H9 (cell line): ENCODE results near the gene NCEH1. TPM values are rescaled to one million over a fixed set of nuclear protein-coding genes. Genes with fewer than 3 reads are reported as not detected.

Experiments
- DNase-seq: peaks from one replicate; pipeline ENCODE4 v3.0.0-alpha.2; 2017
- H2AFZ ChIP-seq: one replicate; pipeline ENCODE4 v1.6.1; 2013; ENCODE audit warnings: mild to moderate bottlenecking, low read length, control low read depth, moderate library complexity
- H2AK5ac ChIP-seq: 2 replicates; pipeline ENCODE4 v1.6.1; 2013; ENCODE audit warnings: low read length, control low read depth, mixed read lengths; ENCODE audit not compliant: insufficient read length
- H2BK120ac ChIP-seq: one replicate; pipeline ENCODE4 v1.6.1; 2013; ENCODE audit warnings: low read depth, mild to moderate bottlenecking, low read length, control low read depth, inconsistent platforms; ENCODE audit not compliant: poor library complexity, severe bottlenecking
- H2BK12ac ChIP-seq: 2 replicates; pipeline ENCODE4 v1.6.1; 2013; ENCODE audit warnings: low read length, control low read depth, mixed read lengths, low read depth; ENCODE audit not compliant: insufficient read length
- H2BK15ac ChIP-seq: 2 replicates; pipeline ENCODE4 v1.6.1; 2013; ENCODE audit warnings: low read depth, low read length, control low read depth
- H2BK20ac ChIP-seq: one replicate; pipeline ENCODE4 v1.6.1; 2013; ENCODE audit warnings: low read depth, mild to moderate bottlenecking, low read length, control low read depth, inconsistent platforms; ENCODE audit not compliant: poor library complexity, severe bottlenecking
- H2BK5ac ChIP-seq: 2 replicates; pipeline ENCODE4 v1.6.1; 2013; ENCODE audit warnings: low read length, control low read depth, mixed read lengths; ENCODE audit not compliant: insufficient read length
- H3K14ac ChIP-seq: 2 replicates; pipeline ENCODE4 v1.6.1; 2013; ENCODE audit warnings: low read length, control low read depth; ENCODE audit not compliant: insufficient read depth
- H3K18ac ChIP-seq: 2 replicates; pipeline ENCODE4 v1.6.1; 2013; ENCODE audit warnings: low read depth, mild to moderate bottlenecking, mixed read lengths, low read length, control low read depth; ENCODE audit not compliant: insufficient read length
- H3K23ac ChIP-seq: 2 replicates; pipeline ENCODE4 v1.6.1; 2013; ENCODE audit warnings: low read length, control low read depth, mixed read lengths, low read depth; ENCODE audit not compliant: insufficient read length
- H3K23me2 ChIP-seq: 2 replicates; pipeline ENCODE4 v1.6.1; 2013; ENCODE audit warnings: low read depth, mild to moderate bottlenecking, mixed read lengths, low read length, control low read depth; ENCODE audit not compliant: insufficient read length, poor library complexity, severe bottlenecking
- H3K27ac ChIP-seq: 2 replicates; pipeline ENCODE4 v1.5.1; 2013; ENCODE audit warnings: low read length, control low read depth, mixed read lengths, low read depth; ENCODE audit not compliant: insufficient read length
- H3K27me3 ChIP-seq: 2 replicates; pipeline ENCODE4 v1.6.1; 2013; ENCODE audit warnings: low read length, control low read depth, inconsistent platforms; ENCODE audit not compliant: insufficient read depth
- H3K4ac ChIP-seq: 2 replicates; pipeline ENCODE4 v1.6.1; 2013; ENCODE audit warnings: low read depth, mild to moderate bottlenecking, control low read depth, inconsistent platforms, low read length, moderate library complexity
- H3K4me1 ChIP-seq: 2 replicates; pipeline ENCODE4 v1.6.1; 2013; ENCODE audit warnings: low read length, control low read depth, inconsistent platforms; ENCODE audit not compliant: insufficient read depth
- H3K4me2 ChIP-seq: 2 replicates; pipeline ENCODE4 v1.6.1; 2013; ENCODE audit warnings: low read length, control low read depth, mixed read lengths; ENCODE audit not compliant: insufficient read length, insufficient read depth
- H3K56ac ChIP-seq: 2 replicates; pipeline ENCODE4 v1.6.1; 2013; ENCODE audit warnings: low read depth, mild to moderate bottlenecking, mixed read lengths, low read length, control low read depth; ENCODE audit not compliant: insufficient read length
- H3K79me1 ChIP-seq: 2 replicates; pipeline ENCODE4 v1.6.1; 2013; ENCODE audit warnings: low read depth, mild to moderate bottlenecking, moderate library complexity, low read length, control low read depth, inconsistent platforms; ENCODE audit not compliant: insufficient read depth, poor library complexity, severe bottlenecking
- H3K79me2 ChIP-seq: 2 replicates; pipeline ENCODE4 v1.6.1; 2013; ENCODE audit warnings: low read length, control low read depth, inconsistent platforms; ENCODE audit not compliant: insufficient read depth
- H3K9ac ChIP-seq: 2 replicates; pipeline ENCODE4 v1.6.1; 2013; ENCODE audit warnings: low read length, control low read depth, mixed read lengths; ENCODE audit not compliant: insufficient read length; ENCODE audit errors: extremely low read depth
- H3K9me3 ChIP-seq: one replicate; pipeline ENCODE4 v1.6.1; 2013; ENCODE audit warnings: low read depth, low read length, inconsistent platforms; ENCODE audit not compliant: control insufficient read depth
- H3T11ph ChIP-seq: one replicate; pipeline ENCODE4 v1.6.1; 2013; ENCODE audit warnings: mild to moderate bottlenecking, low read length, control low read depth, inconsistent platforms
- H4K20me1 ChIP-seq: one replicate; pipeline ENCODE4 v1.6.1; 2013; ENCODE audit not compliant: control insufficient read depth, insufficient read length, insufficient read depth
- H4K5ac ChIP-seq: 2 replicates; pipeline ENCODE4 v1.6.1; 2013; ENCODE audit warnings: low read depth, mild to moderate bottlenecking, mixed read lengths, low read length, control low read depth; ENCODE audit not compliant: insufficient read length
- H4K8ac ChIP-seq: replicated peaks from 2 replicates; pipeline ENCODE4 v1.6.1; 2013; ENCODE audit warnings: low read length, control low read depth, mixed read lengths, low read depth; ENCODE audit not compliant: insufficient read length
- H4K91ac ChIP-seq: 2 replicates; pipeline ENCODE4 v1.6.1; 2013; ENCODE audit warnings: low read depth, mild to moderate bottlenecking, moderate library complexity, mixed read lengths, low read length, control low read depth; ENCODE audit not compliant: insufficient read length
- H3K27ac Mint-ChIP-seq, 3 experiments: 2 replicates in 2 of 3; 3 replicates in 1 of 3; pipeline ENCODE4 v1.8.0; 2020 to 2021; ENCODE audit warnings: mixed read lengths in 3 of 3, mild to moderate bottlenecking in 1 of 3, moderate library complexity in 1 of 3
- H3K27me3 Mint-ChIP-seq: 2 replicates; pipeline ENCODE4 v1.8.0; 2021; ENCODE audit warnings: low read depth, mild to moderate bottlenecking, moderate library complexity, mixed read lengths
- H3K36me3 Mint-ChIP-seq, 3 experiments: 2 replicates in 2 of 3; 3 replicates in 1 of 3; pipeline ENCODE4 v1.8.0; 2020 to 2021; ENCODE audit warnings: low read depth in 3 of 3, mixed read lengths in 3 of 3; ENCODE audit not compliant: insufficient read depth in 1 of 3
- H3K4me1 Mint-ChIP-seq, 2 experiments: 2 replicates each; pipeline ENCODE4 v1.8.0; 2020; ENCODE audit warnings: mixed read lengths in 2 of 2
- H3K4me3 Mint-ChIP-seq, 2 experiments: 2 replicates in 1 of 2; 3 replicates in 1 of 2; pipeline ENCODE4 v1.8.0; 2020 to 2021; ENCODE audit warnings: mild to moderate bottlenecking in 2 of 2, mixed read lengths in 2 of 2, moderate library complexity in 1 of 2
- H3K9me3 Mint-ChIP-seq, 2 experiments: 2 replicates in 1 of 2; 3 replicates in 1 of 2; pipeline ENCODE4 v1.8.0; 2020; ENCODE audit warnings: mild to moderate bottlenecking in 2 of 2, mixed read lengths in 2 of 2, moderate library complexity in 1 of 2
- CTCF ChIP-seq: fragments of 200-600 bp; sonication (generic); conservative IDR thresholded peaks from 3 replicates; pipeline ENCODE4 v1.8.0; 2021; ENCODE audit warnings: antibody characterized with exemption, mild to moderate bottlenecking
- WGBS: extraction: QIAGEN DNeasy Blood & Tissue Kit; methylation state at CpG from one replicate; pipeline ENCODE4 v1.1.7; 2013; ENCODE audit warnings: missing lambda C conversion rate, low lambda C conversion rate, mixed read lengths; ENCODE audit not compliant: insufficient read length; ENCODE audit errors: extremely low coverage; 5-methylcytosine and 5-hydroxymethylcytosine counted together
- total RNA-seq: library from RNA; stranded (reverse); gene quantifications from 2 replicates; pipeline ENCODE4 v1.2.1, GENCODE V29; 2021

The NCEH1 gene
- total RNA-seq, 1 experiment from 2014 or later = 2.3 TPM

- Mint-ChIP-seq H3K4me3 (no peak overlapping the region), H3K27ac (0 out of 7 replicates have a peak overlapping the region, but pooled peaks of 1 of the 3 experiments have one; percentile 25), H3K36me3 (peaks cover 0 to 1% (median 0%) of the 10 kb centered on the region in 3 experiments; a peak in 1 of 7 replicates), H3K27me3 (no peaks in the 10 kb centered on the region; the same call in 1 of the 2 replicates), H3K4me1 (peaks cover 6 to 7% of the 10 kb centered on the region in 2 experiments), H3K9me3 (no peaks in the 10 kb centered on the region; a peak in 1 of 5 replicates)
- Histone ChIP-seq H3K4me1 (no peaks in the 10 kb centered on the region; the same call in 1 of the 2 replicates), H3K56ac (no peak overlapping the region), H2BK5ac (no peak overlapping the region), H2AK5ac (no peak overlapping the region), H3K23ac (no peak overlapping the region), H3K79me2 (no peaks in the 10 kb centered on the region), H2BK15ac (no peak overlapping the region), H4K91ac (no peak overlapping the region), H3K23me2 (no peaks in the 10 kb centered on the region), H3K14ac (no peak overlapping the region), H3K18ac (no peak overlapping the region), H4K20me1 (no peaks in the 10 kb centered on the region), H3K4me2 (no peak overlapping the region), H3T11ph (no peak overlapping the region), H3K4ac (no peak overlapping the region), H2AFZ (no peak overlapping the region), H2BK20ac (no peak overlapping the region), H3K9me3 (no peaks in the 10 kb centered on the region), H2BK12ac (no peak overlapping the region), H3K27ac (no peak overlapping the region), H4K8ac (no peak overlapping the region), H3K79me1 (no peaks in the 10 kb centered on the region), H3K27me3 (no peaks in the 10 kb centered on the region), H3K9ac (no peak overlapping the region), H4K5ac (no peak overlapping the region), H2BK120ac (no peak overlapping the region)
- no CpG with 5 or more reads among the region's 14 CpGs for WGBS
- no peak for DNase-seq
- TF ChIP-seq CTCF = no peak
These were observed 63.0 kb downstream of the NCEH1 start for GRCh38 chr3:172647823-172648222.
